Fibroblast of peridontal ligament (primary cell): ENCODE data around the gene ZNF143.
"Not testable (repeated sequence)": the region's sequence is repeated elsewhere in the genome, so short reads cannot be mapped to it uniquely, and the experiment has no call there.

Source experiments
- DNase-seq: peaks from one replicate; pipeline ENCODE4 v3.0.0-alpha.2; 2010; ENCODE audit errors: extremely low read depth

The ZNF143 gene

DNA sequence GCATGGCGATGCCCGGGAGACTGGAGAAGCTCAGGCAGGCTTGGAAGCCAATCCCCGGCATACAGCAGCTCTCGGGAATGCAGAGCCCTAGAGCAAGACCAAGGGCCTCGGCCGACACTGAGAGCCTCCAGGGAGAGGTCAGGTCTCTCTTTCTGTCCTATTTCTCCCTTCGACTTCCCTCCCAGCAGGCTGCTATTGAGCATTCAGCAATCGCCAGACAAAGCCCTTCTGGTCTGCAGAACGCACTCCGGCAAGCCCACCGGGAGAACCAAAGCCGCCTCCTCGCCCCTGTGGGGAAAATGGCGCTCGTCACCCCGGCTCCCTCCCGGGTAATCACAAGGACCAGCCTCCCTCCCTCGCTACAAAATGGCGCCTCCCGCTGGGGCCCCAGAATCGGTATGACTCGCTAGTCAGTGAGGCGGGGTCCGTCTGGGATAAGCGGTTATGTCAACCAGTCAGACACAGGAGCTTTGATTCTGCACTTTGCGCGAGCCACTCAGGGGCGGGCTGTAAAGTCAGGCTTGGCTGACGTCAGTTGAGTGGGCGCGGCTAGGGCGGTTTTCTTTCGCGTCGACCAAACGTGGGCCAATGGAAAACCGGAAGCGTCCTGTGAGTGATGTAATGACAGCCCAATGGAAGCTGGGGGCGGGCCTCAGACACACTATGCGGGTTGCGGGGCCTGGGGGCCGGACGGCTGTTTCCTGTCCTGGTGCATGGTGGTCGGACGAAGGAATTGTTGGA lies at the start of gene ZNF143:
Gene ZNF143, plus strand, starts transcription at position 691 of the 741 bp plus-strand sequence. CDS start 10,297 bp downstream, outside the sequence.
- DNase-seq = peak; percentile 100

DNA sequence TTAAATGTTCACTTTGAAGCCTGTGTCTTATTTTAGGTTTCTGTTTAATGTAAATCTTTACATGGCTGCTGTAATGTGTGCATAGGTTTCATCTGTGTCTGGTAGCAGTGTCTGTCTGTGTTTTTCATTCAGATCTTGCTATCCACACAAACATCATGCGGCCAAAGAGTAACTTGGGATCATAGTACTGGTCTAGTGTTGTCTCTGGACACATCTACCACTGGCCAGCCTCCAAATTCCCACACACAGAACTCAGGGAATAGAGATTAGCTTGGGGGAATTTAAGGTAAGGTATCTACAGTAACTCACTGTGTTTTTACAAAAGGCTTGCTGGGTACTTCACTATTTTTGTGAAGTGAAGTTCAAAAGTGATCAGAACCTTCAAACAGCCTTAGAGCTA lies 32.1 kb upstream of the ZNF143 start:
- DNase-seq = no peak

DNA sequence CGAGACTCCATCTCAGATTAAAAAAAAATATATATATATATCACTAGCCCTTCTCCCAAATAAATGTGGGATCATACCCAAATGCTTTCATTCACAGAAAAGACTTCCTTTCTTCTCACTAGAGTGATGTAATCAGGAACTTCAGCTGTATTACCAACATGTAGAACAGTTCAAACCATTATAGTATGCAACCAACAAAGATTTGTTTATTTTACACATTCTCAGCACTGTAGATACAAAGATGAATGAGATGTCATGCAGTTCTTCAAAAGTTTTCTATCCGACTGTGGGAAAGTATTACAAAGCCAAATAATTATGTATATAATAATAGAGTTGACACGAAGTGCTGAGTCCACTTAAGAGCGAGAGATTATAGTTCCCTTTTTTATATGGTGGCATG lies 22.2 kb upstream of the ZNF143 start:
- DNase-seq = no peak

DNA sequence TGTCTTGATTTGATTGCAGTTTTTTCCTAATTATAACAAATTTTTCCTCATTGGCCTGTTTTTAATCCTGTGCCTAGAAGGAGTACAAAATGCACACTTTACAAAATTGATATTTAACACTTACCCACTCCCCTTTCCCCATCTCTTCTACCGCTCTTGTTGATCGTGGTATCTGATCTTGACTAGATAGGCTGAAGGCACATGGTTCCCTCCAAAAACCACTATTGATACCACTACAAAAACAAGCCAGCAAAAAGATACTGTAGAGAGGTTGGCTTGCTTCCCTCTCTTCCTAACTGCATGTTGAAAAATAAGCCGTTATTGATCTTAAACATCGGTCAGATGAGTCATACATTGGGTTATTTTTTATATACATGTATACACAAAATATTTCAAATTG lies 14.6 kb upstream of the ZNF143 start:
- no peak for DNase-seq

DNA sequence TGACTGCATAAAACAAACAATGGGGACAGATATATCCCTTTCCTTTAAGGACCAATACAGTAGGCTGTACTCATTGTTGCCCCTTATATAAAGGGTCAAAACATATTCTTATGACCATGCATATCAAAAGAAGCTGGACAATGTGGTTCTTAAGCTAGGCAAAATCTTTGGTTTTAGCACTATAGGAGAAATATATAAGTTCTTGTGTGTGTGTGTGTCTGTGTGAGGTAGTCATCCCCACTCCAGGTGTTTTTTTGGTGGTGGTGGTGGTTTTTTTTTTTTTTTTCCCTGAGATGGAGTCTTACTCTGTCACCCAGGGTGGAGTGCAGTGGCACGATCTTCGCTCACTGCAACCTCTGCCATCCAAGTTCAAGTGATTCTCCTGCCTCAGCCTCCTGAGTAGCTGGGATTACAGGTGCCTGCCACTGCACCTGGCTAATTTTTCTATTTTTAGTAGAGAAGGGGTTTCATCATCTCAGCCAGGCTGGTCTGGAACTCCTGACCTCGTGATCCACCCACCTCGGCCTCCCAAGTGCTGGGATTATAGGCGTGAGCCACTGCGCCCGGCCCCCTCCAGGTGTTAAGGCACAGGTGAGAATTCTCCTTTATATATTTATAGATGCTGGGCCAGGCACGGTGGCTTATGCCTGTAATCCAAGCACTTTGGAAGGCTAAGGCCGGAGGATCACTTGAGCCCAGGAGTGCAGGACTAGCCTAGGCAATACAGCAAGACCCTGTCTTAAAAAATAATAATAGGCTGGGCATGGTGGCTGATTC lies 12.0 kb upstream of the ZNF143 start:
- DNase-seq = no peak

DNA sequence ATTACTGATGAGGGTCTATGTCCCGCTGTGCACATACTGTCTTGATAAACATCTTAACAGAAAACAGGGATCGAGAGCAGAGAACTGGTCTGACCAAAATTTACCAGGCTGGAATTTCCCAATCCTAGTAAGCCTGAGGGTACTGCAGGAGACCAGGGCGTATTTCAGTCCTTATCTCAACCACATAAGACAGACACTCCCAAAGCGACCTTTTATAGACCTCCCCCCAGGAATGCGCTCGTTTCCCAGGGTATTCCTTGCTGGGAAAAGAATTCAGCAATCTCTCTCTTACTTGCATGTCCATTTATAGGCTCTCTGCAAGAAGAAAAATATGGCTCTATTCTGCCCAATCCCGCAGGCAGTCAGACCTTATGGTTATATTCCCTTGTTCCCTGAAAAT lies 8.8 kb upstream of the ZNF143 start:
- not testable (repeated sequence) for DNase-seq

DNA sequence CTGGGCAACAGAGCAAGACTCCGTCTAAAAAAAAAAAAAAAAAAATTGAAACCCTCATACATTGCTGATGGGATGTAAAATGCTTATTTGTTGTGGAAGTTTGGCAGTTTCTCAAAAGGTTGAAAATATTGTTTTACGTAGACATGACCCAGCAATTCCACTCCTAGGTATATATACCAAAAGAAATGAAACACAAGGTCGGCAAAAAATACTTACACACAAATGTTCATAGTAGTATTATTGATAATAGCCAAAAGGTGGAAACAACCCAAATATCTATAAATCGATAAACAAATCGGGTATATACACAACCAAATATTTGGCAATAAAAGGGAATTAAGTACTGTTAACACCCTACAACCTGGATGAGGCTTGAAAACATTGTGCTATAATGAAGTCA lies 5.1 kb upstream of the ZNF143 start:
- DNase-seq = no peak

DNA sequence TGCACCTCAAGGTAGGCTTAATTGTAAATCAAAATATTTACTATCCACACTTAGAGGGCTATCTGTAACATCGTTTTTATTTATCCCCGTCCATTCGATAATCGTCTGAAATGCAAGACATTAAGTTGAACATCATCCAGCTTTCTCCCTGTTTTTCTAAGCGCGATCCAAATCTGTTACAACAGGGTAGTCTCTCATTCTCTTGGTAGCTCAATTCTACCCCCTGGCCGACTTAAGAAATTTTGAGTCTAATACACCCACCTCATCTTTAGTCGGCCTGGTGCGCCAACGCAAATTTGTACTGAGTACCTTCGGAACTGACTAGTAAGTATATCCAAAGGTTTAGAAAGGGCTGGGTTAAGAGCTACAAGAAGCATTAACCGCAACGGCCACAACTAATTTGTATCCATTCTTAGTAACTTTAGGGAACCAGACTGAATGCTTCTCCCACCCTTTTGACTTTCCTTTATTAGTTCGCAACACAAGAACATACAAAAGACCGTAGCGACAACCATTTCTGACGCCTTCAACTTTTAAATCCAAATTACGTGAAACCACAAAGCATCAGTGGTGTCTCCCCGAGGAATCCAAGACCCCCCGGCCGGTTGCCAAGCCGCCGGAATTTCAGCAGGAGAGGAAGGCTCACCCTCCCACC lies 1.0 kb upstream of the ZNF143 start:
- DNase-seq = peak; percentile 78

DNA sequence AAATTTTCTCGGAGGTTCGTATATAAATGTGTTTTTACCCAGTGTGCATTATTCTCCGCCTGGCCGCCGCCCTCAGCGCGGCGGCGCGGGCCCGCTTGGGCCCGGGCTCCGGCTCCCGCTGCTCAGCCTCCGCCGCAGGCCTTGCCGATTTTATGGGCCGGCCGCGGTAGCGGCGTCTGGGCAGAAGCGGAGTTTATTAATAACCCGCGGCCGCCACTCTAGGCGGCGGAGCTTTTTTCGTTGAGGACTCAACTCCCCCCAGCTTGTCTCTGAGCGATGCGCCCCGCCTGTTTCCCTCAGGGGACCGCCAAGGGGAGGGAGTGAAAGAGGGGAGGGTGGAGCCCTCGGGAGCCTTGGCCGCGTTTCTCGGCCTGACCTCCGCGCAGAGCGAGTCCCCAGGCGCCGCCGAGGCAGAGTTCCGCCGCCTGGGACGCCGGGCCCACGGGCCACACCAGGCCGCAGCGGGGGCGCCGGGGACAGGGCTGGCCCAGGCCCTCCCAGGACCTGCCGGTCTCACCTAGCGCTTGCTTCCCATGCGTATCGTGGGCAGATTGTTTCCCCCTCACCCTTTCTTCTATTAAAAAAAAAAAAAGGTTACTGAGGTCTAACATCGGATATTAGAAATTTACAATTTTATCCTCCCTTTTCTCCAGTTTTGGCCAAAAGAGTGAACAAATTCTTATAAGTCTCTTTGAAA lies 399 bp downstream of the ZNF143 start:
- peak; percentile 90 for DNase-seq

DNA sequence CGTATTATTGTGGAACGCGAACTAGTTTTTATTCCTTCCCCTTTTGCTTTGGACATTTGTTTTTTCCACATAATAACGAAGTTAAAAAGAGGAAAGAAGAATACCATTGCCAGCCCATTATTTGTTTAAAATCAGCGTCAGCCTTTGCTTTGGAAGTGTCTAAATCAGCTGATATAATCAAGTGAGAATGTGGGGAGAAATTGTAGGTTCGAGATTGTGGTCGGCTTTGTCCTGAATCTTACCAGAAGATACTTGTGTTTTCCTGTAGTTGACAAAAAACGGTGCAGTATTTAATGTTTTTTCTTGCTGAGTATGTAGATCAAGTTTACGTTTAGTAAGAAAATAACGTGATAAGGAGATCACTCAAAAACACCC lies 935 bp downstream of the ZNF143 start:
- DNase-seq = peak; percentile 49

DNA sequence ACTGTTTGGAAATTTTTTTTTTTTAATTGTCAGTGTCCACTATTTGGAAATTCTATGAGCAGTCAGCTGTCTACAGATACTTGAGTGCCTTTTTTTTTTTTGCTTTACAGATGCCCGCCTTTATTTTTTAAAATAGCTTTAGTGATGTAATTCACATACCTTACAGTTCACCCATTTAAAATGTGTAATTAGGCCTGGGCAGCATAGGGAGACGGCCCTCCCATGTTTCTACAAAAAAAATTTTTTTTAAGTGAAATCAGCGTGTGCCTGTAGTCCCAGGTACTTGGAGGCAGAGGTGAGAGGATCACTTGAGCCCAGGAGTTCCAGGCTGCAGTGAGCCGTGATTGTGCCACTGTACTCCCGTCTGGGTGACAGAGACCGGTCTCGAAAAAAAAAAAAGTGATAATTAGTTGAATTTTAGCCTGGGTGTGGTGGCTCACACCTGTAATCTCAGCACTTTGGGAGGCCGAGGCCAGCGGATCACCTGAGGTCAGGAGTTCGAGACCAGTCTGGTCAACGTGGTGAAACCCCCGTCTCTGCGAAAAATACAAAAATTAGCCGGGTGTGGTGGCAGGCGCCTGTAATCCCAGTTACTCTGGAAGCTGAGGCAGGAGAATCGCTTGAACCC lies 1.5 kb downstream of the ZNF143 start:
- DNase-seq = peak; percentile 48

DNA sequence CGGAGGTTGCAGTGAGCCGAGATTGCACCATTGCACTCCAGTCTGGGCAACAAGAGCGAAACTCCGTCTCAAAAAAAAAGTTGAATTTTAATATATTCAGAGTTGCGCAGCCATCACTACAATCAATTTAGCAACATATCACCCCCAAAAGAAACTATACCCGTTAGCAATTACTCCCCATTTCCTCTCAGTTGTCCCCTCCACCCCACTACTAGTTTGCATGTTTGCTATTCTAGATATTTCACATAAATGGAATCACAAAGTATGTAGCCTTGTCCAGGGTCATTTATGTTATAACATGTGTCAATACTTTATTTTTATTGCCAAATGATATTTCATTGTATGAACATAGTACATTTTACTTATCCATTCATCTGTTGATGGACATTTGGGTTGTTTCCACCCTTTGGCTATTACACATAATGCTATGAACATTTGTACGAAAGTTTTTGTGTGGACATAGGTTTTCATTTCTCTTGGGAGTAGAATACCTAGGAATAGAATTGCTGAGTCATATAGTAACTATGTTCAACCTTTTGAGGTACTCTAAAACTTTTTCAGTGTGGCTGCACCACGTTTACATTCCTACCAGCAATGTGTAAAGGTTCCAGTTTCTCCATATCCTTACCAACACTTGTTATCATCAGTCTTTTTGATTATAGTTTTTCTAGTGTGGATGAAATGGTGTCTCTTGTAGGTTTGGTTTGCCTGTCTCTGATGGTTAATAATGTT lies 2.2 kb downstream of the ZNF143 start:
- no peak for DNase-seq

DNA sequence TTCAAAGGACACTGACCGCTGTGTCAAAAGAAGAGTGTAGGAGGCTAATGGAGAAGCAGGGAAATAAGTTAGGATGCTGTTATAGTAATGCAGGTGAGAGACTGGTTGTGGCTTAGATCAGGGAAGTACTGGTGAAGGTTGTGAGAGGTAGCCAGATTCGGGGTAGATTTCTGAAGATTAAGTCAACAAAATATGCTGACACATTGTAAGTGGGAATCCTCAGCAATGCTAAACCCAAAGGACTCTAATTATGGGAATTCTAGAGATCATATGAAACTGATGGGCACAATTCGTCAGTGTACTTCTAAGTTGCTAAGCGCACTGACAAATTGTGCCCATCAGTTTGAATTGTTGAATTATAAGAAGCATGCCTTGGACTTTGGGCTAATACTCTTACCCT lies 10.0 kb downstream of the ZNF143 start:
- DNase-seq = no peak

DNA sequence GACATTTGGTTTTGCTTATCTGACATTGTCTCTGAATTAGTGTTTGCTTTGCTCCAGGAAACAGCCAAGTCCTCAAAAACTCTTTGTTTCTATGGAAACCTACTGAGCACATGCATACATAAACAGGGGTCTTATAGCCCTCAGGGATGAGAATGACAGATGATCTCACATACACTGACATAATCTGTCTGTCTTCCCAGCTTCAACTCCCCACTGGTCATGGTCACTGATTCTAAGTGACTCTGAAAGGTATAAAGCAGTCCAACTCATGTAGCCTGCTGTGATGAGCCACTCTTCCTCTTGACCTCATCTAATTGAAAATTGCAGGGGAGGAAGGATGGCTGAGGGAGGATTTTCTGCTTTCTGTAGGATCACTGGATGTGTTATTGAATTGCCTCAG lies 12.6 kb downstream of the ZNF143 start:
- no peak for DNase-seq

DNA sequence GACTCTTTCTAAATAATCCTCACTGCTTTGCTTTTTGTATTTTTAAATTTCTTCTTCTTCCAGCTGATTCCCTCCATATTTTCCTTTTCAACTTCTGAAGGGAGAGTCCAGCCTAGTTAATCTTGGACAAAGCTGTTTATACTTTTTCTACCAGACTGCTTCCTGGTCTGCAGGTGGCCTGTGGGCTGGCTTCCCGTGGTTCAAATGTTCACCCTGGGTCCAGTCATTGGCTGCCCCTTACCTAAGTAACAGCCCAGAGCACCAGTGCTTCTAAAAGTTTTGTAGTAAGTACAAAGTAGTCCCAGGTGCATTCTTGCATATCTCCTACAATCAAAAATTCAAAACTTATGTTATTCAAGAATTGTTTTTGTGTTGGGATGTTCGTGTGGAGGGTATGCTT lies 19.1 kb downstream of the ZNF143 start:
- DNase-seq = no peak

DNA sequence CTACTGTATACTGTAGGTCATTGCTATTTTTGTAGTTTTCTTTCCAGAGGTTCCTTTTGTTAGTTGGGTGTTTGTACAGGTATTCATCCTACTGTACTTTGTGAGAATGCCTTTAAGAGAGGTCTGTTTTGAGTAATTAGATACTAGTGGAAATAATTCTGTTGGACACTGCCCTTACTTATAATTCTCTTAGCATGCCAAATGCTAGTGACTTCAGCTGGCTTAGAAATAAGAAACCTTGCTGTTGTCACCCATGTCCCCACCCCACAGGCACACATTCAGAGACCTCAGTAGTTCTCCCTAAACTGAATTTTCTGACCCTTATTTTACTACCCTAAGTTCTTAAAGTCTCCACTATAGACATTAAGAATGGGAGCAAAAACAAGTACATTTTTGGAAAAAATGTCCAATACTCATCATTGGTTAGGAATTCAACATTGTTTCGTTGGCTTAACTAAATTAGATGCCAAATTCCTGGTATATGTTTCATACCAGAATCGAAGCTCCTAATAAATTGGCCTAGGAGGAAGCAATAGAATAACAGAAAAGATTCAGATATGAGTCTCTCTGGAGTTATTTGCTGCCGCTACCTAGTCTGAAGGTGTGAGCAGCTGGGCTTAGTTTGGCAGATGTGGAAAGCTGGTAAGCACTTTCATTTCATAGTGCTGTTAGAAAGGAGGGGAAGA lies 28.4 kb downstream of the ZNF143 start:
- DNase-seq = peak; percentile 83

DNA sequence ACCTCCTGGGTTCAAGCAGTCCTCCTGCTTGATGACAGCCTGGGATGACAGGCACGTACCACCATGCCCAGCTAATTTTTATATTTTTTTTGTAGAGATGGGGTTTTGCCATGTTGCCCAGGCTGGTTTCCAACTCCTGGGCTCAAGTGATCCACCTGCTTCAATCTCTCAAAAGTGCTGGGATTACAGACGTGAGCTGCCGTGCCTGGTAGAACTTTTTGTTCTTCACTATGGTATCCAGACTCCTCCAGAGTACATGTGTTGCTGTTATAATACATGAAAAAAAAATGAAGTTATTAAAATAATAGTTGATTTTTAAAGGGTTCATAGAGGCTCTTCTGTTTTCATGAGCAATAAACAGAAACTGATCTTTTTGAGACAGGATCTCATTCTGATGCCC lies 29.6 kb downstream of the ZNF143 start:
- no peak for DNase-seq

DNA sequence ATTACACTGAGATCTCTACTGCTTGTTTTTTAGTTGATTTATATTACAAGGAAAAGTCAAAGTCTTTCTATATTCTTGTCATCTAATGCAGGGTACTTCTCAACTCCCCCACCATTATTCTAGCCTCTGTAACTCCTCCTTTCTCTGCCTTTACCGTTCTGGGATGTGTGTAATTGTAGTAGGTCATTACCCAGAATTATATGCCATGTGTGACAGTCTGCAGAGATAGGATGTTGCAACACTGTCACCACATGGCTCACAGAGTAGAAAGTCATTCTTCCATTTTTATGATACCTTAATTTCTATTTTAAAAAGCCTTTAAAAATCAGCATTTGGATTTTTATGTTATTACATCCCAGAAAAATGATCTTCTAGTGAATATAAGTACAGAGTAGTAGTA lies 32.7 kb downstream of the ZNF143 start:
- no peak for DNase-seq

DNA sequence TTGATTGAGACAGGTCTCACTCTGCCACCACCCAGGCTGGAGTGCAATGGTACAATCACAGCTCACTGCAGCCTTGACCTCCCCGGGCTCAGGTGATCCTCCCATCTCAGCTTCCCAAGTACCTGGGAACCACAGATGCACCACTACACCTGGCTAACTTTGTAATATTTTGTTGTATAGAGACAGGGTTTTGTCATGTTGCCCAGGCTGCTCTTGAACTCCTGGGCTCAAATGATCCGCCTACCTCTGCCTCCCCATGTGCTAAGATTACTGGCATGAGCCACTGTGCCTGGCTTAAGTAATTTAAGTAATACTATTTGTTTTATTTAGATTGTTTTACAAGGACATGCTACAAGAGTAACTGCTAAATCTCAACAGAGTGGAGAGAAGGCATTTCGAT lies 33.5 kb downstream of the ZNF143 start:
- no peak for DNase-seq

DNA sequence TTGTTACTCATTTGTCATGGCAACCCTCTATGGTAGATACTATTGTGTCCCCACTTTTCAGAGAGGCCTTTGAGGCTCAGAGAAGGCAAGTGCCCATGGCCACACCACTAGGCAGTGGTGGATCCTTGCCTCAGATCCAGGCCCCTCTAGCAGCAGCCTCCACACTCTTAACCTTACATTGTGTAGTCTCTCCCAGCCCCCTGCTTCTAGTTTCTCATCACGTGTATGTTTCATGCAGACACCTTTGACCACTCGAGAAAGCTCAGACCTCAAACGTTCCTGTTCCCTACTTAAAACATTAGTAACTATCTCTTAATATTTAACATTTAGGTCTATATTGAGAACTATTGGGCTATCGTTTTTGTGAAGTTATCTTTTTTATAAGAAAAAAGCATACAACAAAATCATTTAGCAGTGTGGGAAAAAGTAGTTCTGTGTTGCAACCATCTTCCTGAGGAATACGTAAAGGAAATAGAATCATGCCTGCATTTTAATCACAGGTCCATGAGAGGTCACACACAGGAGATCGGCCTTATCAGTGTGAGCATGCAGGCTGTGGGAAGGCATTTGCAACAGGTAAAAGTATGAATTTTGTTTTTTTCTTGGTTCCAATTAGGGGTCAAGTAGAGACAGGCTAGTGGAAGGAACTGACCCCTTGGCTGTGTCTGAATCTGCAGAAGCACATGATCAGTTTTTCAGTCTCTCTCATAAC lies 35.1 kb downstream of the ZNF143 start:
- DNase-seq = no peak
